HEK293 (cell line): ENCODE data around the gene SESTD1.
A peak's percentile ranks its signal among the peaks of the same experiment; 100 is the strongest.

Experiments
- CTCF ChIA-PET: fragments of 350-600 bp; formaldehyde crosslinking; extraction: SDS; loops from one replicate; lab custom pipeline; 2021; ENCODE audit warnings: antibody characterized with exemption; lab: Yijun Ruan, JAX
- POLR2A ChIA-PET: fragments of 300-600 bp; formaldehyde crosslinking; extraction: SDS; loops from one replicate; lab custom pipeline; 2020; ENCODE audit warnings: antibody characterized with exemption, inconsistent platforms; lab: Yijun Ruan, JAX
- H3K27ac ChIP-seq: fragments of 200-500 bp; sonication (Bioruptor generic); 2 replicates; pipeline ENCODE4 v1.5.1; 2014; ENCODE audit warnings: low read depth, low read length, control low read depth, inconsistent platforms; ENCODE audit errors: extremely low read depth
- H3K36me3 ChIP-seq, 2 experiments: fragments of 200-500 bp in 1 of 2; sonication (Bioruptor generic) in 1 of 2; 1 replicate in 1 of 2; 2 replicates in 1 of 2; pipeline ENCODE4 v1.5.1; 2014 to 2017; ENCODE audit warnings: inconsistent platforms in 2 of 2, low read length in 2 of 2; ENCODE audit not compliant: control insufficient read depth in 2 of 2, insufficient read depth in 1 of 2
- H3K4me1 ChIP-seq: fragments of 200-500 bp; sonication (Bioruptor generic); 2 replicates; pipeline ENCODE4 v1.5.1; 2014; ENCODE audit warnings: mild to moderate bottlenecking, low read length, inconsistent platforms; ENCODE audit not compliant: control insufficient read depth, insufficient read depth
- H3K4me3 ChIP-seq: 2 replicates; pipeline ENCODE4 v1.5.1; 2011; ENCODE audit warnings: low read depth, mild to moderate bottlenecking, control low read depth, low read length, moderate library complexity
- H3K9me3 ChIP-seq: fragments of 200-500 bp; sonication (Bioruptor generic); 2 replicates; pipeline ENCODE4 v1.5.1; 2014; ENCODE audit warnings: low read depth, low read length, inconsistent platforms; ENCODE audit not compliant: control insufficient read depth, insufficient read depth
- KLF7 ChIP-seq: fragments of 450-650 bp; formaldehyde crosslinking; IDR thresholded peaks from 2 replicates; pipeline ENCODE4 v1.5.1; 2016; ENCODE audit warnings: missing biosample characterization, missing genetic modification characterization, borderline replicate concordance
- MZF1 ChIP-seq: fragments of 450-650 bp; formaldehyde crosslinking; IDR thresholded peaks from 2 replicates; pipeline ENCODE4 v1.5.1; 2017; ENCODE audit warnings: missing biosample characterization, missing genetic modification characterization, borderline replicate concordance
- PBX3 ChIP-seq: sonication (generic); formaldehyde crosslinking; IDR thresholded peaks from 2 replicates; pipeline ENCODE4 v1.8.1; 2022; ENCODE audit warnings: mild to moderate bottlenecking, moderate library complexity, missing genetic modification reagents
- PRDM10 ChIP-seq: fragments of 450-650 bp; formaldehyde crosslinking; IDR thresholded peaks from 2 replicates; pipeline ENCODE4 v1.5.1; 2016; ENCODE audit warnings: missing biosample characterization, missing genetic modification characterization
- SCRT2 ChIP-seq: fragments of 450-650 bp; formaldehyde crosslinking; IDR thresholded peaks from 2 replicates; pipeline ENCODE4 v1.5.1; 2016; ENCODE audit warnings: missing biosample characterization, missing genetic modification characterization
- ZBTB17 ChIP-seq: fragments of 450-650 bp; formaldehyde crosslinking; IDR thresholded peaks from 2 replicates; pipeline ENCODE4 v1.5.1; 2016; ENCODE audit warnings: missing biosample characterization, missing genetic modification characterization
- ZNF174 ChIP-seq: fragments of 450-650 bp; formaldehyde crosslinking; IDR thresholded peaks from 2 replicates; pipeline ENCODE4 v1.5.0; 2017; ENCODE audit warnings: missing biosample characterization, mild to moderate bottlenecking, missing genetic modification characterization
- ZNF335 ChIP-seq: fragments of 450-650 bp; formaldehyde crosslinking; conservative IDR thresholded peaks from 2 replicates; pipeline ENCODE4 v1.5.1; 2016; ENCODE audit warnings: missing biosample characterization, missing genetic modification characterization
- ZNF426 ChIP-seq: fragments of 450-650 bp; formaldehyde crosslinking; IDR thresholded peaks from 2 replicates; pipeline ENCODE4 v1.5.1; 2017; ENCODE audit warnings: missing biosample characterization, missing genetic modification characterization, mild to moderate bottlenecking, inconsistent platforms, moderate library complexity
- ZSCAN18 ChIP-seq: fragments of 450-650 bp; formaldehyde crosslinking; IDR thresholded peaks from 2 replicates; pipeline ENCODE4 v1.5.1; 2016; ENCODE audit warnings: missing biosample characterization, missing genetic modification characterization

The SESTD1 gene

GRCh38 chr2:179272406-179273192 lies 8.0 kb upstream of the SESTD1 start:
- H3K9me3 ChIP-seq, result no peaks in the 10 kb centered on the region
- ChIA-PET CTCF (interaction anchor here (0.5 to 1.4 kb wide), 4 partner anchors 11 to 510 kb away, joined by 3 to 4 read pairs (median 3); no protein-coding TSS in a partner anchor), POLR2A (no interaction called here)
- H3K27ac ChIP-seq, result no peak overlapping the region
- TF ChIP-seq ZNF426 (no peak), PRDM10 (tag by site-specific recombination) (peak; percentile 57), MZF1 (tag by site-specific recombination) (no peak), ZBTB17 (tag by site-specific recombination) (peak; percentile 15; the same call in 1 of the 2 replicates)
- H3K4me1 ChIP-seq, result peaks cover 8% of the 10 kb centered on the region; the same call in 1 of the 2 replicates
- H3K4me3 ChIP-seq, result no peak overlapping the region
- no peaks in the 10 kb centered on the region for H3K36me3 ChIP-seq

GRCh38 chr2:179270689-179271088 lies 6.1 kb upstream of the SESTD1 start:
- no peaks in the 10 kb centered on the region for H3K36me3 ChIP-seq
- H3K4me1 ChIP-seq, result peaks cover 8% of the 10 kb centered on the region; the same call in 1 of the 2 replicates
- H3K9me3 ChIP-seq, result no peaks in the 10 kb centered on the region
- no peak for TF ChIP-seq ZNF174 (tag by site-specific recombination)
- TF ChIP-seq SCRT2 (tag by site-specific recombination), result 0 out of 2 replicates have a peak, but pooled peaks have one; percentile 16
- ChIA-PET CTCF (interaction anchor here (0.6 kb wide), 1 partner anchor 8 kb away, joined by 3 read pairs; no protein-coding TSS in a partner anchor), POLR2A (no interaction called here)
- H3K27ac ChIP-seq, result no peak overlapping the region
- H3K4me3 ChIP-seq, result no peak overlapping the region

- CTCF ChIA-PET, result no interaction called here
- no peak overlapping the region for H3K27ac ChIP-seq
- H3K9me3 ChIP-seq, result no peaks in the 10 kb centered on the region
- H3K4me3 ChIP-seq, result no peak overlapping the region
- POLR2A ChIA-PET, result no interaction called here
- no peaks in the 10 kb centered on the region for H3K36me3 ChIP-seq
- no peak for TF ChIP-seq KLF7
- TF ChIP-seq ZNF335 (tag by site-specific recombination), result peak; percentile 65
- H3K4me1 ChIP-seq, result peaks cover 8% of the 10 kb centered on the region; the same call in 1 of the 2 replicates
Observed at GRCh38 chr2:179268277-179268925, 3.8 kb upstream of the SESTD1 start.

- POLR2A ChIA-PET, result no interaction called here
- Histone ChIP-seq H3K4me1 (peaks cover 2% of the 10 kb centered on the region; the same call in 1 of the 2 replicates), H3K36me3 (peaks cover 0 to 2% of the 10 kb centered on the region in 2 experiments; a peak in 1 of 3 replicates), H3K9me3 (no peaks in the 10 kb centered on the region), H3K4me3 (no peak overlapping the region), H3K27ac (no peak overlapping the region)
- no peak for TF ChIP-seq PBX3 (CRISPR knock-in tag)
- no peak for TF ChIP-seq ZSCAN18 (tag by site-specific recombination)
- TF ChIP-seq ZNF335 (tag by site-specific recombination), result no peak
- CTCF ChIA-PET, result no interaction called here
Observed at GRCh38 chr2:179266271-179266670, 1.6 kb upstream of the SESTD1 start.
